WTC11 (cell line): ENCODE measurements around the gene HSF5.

Experiments used
- AFF4 ChIP-seq: sonication (generic); formaldehyde crosslinking; IDR thresholded peaks from 2 replicates; pipeline ENCODE4 v1.8.1; 2023; ENCODE audit warnings: mild to moderate bottlenecking, missing genetic modification reagents, borderline replicate concordance
- ATF1 ChIP-seq: sonication (generic); formaldehyde crosslinking; IDR thresholded peaks from 2 replicates; pipeline ENCODE4 v1.8.1; 2023; ENCODE audit warnings: mild to moderate bottlenecking, moderate library complexity, missing genetic modification reagents
- CTCF ChIP-seq: fragments of 200-600 bp; IDR thresholded peaks from 2 replicates; pipeline ENCODE4 v1.8.0; 2022; ENCODE audit warnings: antibody characterized with exemption
- FOXP1 ChIP-seq: sonication (generic); formaldehyde crosslinking; IDR thresholded peaks from 2 replicates; pipeline ENCODE4 v1.8.0; 2022; ENCODE audit warnings: missing genetic modification reagents, mild to moderate bottlenecking, moderate library complexity, borderline replicate concordance
- HMGXB4 ChIP-seq: sonication (generic); formaldehyde crosslinking; IDR thresholded peaks from 2 replicates; pipeline ENCODE4 v1.8.1; 2023; ENCODE audit warnings: mild to moderate bottlenecking, moderate library complexity, missing genetic modification reagents
- IRF1 ChIP-seq: sonication (generic); formaldehyde crosslinking; IDR thresholded peaks from 2 replicates; pipeline ENCODE4 v1.8.0; 2023; ENCODE audit warnings: missing genetic modification reagents
- MAX ChIP-seq: sonication (generic); formaldehyde crosslinking; IDR thresholded peaks from 2 replicates; pipeline ENCODE4 v1.8.0; 2022; ENCODE audit warnings: mild to moderate bottlenecking, missing genetic modification reagents
- NR3C1 ChIP-seq: sonication (generic); formaldehyde crosslinking; conservative IDR thresholded peaks from 2 replicates; pipeline ENCODE4 v1.8.1; 2023; ENCODE audit warnings: low read depth, mild to moderate bottlenecking, missing genetic modification reagents
- PREB ChIP-seq: sonication (generic); formaldehyde crosslinking; IDR thresholded peaks from 2 replicates; pipeline ENCODE4 v1.8.1; 2022; ENCODE audit warnings: mild to moderate bottlenecking, missing genetic modification reagents, moderate library complexity, borderline replicate concordance
- SP1 ChIP-seq: sonication (generic); formaldehyde crosslinking; conservative IDR thresholded peaks from 2 replicates; pipeline ENCODE4 v1.8.1; 2022; ENCODE audit warnings: missing genetic modification reagents
- TCF7 ChIP-seq: sonication (generic); formaldehyde crosslinking; IDR thresholded peaks from 2 replicates; pipeline ENCODE4 v1.8.0; 2022; ENCODE audit warnings: mild to moderate bottlenecking, low read depth, missing genetic modification reagents, moderate library complexity
- TF ChIP-seq, protein P1 (sequence below): sonication (generic); formaldehyde crosslinking; conservative IDR thresholded peaks from 2 replicates; pipeline ENCODE4 v1.8.1; 2022; ENCODE audit warnings: mild to moderate bottlenecking, missing genetic modification reagents
- TF ChIP-seq, protein P2 (sequence below): sonication (generic); formaldehyde crosslinking; IDR thresholded peaks from 2 replicates; pipeline ENCODE4 v1.8.1; 2022; ENCODE audit warnings: low read depth, mild to moderate bottlenecking, moderate library complexity, missing genetic modification reagents, borderline replicate concordance

DNA sequence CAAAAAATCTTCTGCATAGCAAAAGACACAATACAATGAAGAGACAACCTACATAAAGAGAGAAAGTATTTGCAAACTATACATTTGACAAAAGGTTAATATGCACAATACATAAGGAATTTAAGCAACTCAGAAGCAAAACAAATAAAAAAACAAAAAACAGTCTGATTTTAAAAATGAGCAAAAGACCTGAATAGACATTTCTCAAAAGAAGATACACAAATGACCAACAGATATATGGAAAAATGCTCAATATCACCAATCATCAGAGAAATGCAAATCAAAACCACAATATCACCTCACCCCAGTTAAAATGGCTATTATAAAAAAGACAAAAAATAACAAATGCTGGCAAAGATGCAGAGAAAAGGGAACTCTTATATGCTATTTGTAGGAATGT, 32.7 kb downstream of the HSF5 start:
- TF ChIP-seq CTCF (no peak), HMGXB4 (CRISPR knock-in tag) (no peak), TCF7 (no peak), MAX (CRISPR knock-in tag) (no peak), AFF4 (CRISPR knock-in tag) (no peak), PREB (CRISPR knock-in tag) (no peak), FOXP1 (CRISPR knock-in tag) (no peak), SP1 (CRISPR knock-in tag) (no peak), NR3C1 (CRISPR knock-in tag) (no peak), IRF1 (CRISPR knock-in tag) (no peak), ATF1 (CRISPR knock-in tag) (no peak)
- TF ChIP-seq, protein P1, sequence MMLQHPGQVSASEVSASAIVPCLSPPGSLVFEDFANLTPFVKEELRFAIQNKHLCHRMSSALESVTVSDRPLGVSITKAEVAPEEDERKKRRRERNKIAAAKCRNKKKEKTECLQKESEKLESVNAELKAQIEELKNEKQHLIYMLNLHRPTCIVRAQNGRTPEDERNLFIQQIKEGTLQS = no peak
- TF ChIP-seq, protein P2, sequence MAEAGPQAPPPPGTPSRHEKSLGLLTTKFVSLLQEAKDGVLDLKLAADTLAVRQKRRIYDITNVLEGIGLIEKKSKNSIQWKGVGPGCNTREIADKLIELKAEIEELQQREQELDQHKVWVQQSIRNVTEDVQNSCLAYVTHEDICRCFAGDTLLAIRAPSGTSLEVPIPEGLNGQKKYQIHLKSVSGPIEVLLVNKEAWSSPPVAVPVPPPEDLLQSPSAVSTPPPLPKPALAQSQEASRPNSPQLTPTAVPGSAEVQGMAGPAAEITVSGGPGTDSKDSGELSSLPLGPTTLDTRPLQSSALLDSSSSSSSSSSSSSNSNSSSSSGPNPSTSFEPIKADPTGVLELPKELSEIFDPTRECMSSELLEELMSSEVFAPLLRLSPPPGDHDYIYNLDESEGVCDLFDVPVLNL (CRISPR knock-in tag) = no peak
